GM23338 (cell line): ENCODE measurements around the gene NXPE2. TPM values are rescaled to one million over a fixed set of nuclear protein-coding genes. Genes with fewer than 3 reads are reported as not detected.

ENCODE experiments used
- ATAC-seq: fragments of 200-7000 bp; cut with Tn5 transposase; 3 replicates; pipeline ENCODE4 v1.9.1; 2020
- DNase-seq: peaks from one replicate; pipeline ENCODE4 v3.0.0-alpha.2; 2015; ENCODE audit warnings: low spot score
- H2AFZ ChIP-seq: fragments of 200-600 bp; sonication (generic); 2 replicates; pipeline ENCODE4 v1.8.0; 2016; ENCODE audit warnings: antibody characterized with exemption, mild to moderate bottlenecking, moderate library complexity
- H3F3A ChIP-seq: fragments of 200-600 bp; sonication (generic); replicated peaks from 2 replicates; pipeline ENCODE4 v1.8.0; 2017; ENCODE audit warnings: antibody characterized with exemption, mixed run types, low read depth
- H3K27ac ChIP-seq: fragments of 200-600 bp; sonication (generic); 2 replicates; pipeline ENCODE4 v1.6.1; 2016; ENCODE audit warnings: low read depth
- H3K27me3 ChIP-seq: fragments of 200-600 bp; sonication (generic); 2 replicates; pipeline ENCODE4 v1.8.0; 2016; ENCODE audit warnings: mild to moderate bottlenecking, mixed run types, moderate library complexity; ENCODE audit not compliant: insufficient read depth
- H3K36me3 ChIP-seq: fragments of 200-600 bp; sonication (generic); 2 replicates; pipeline ENCODE4 v1.8.0; 2016; ENCODE audit warnings: mild to moderate bottlenecking; ENCODE audit not compliant: insufficient read depth
- H3K4me1 ChIP-seq: fragments of 200-600 bp; sonication (generic); 2 replicates; pipeline ENCODE4 v1.8.0; 2016; ENCODE audit warnings: mild to moderate bottlenecking, moderate library complexity; ENCODE audit not compliant: insufficient read depth
- H3K4me2 ChIP-seq: fragments of 200-600 bp; sonication (generic); 2 replicates; pipeline ENCODE4 v1.7.1; 2017; ENCODE audit warnings: mixed run types
- H3K4me3 ChIP-seq: fragments of 200-600 bp; sonication (generic); 2 replicates; pipeline ENCODE4 v1.6.1; 2016; ENCODE audit warnings: mixed run types
- H3K79me2 ChIP-seq: fragments of 200-600 bp; sonication (generic); replicated peaks from 2 replicates; pipeline ENCODE4 v1.8.0; 2017; ENCODE audit warnings: mild to moderate bottlenecking; ENCODE audit not compliant: insufficient read depth
- H3K9me2 ChIP-seq: fragments of 200-600 bp; sonication (generic); 2 replicates; pipeline ENCODE4 v1.8.0; 2017; ENCODE audit not compliant: insufficient read depth
- H4K20me1 ChIP-seq: fragments of 200-600 bp; sonication (generic); replicated peaks from 2 replicates; pipeline ENCODE4 v1.8.0; 2017; ENCODE audit warnings: mild to moderate bottlenecking; ENCODE audit not compliant: insufficient read depth
- H3K27ac Mint-ChIP-seq: 2 replicates; pipeline ENCODE4 v1.8.0; 2020; ENCODE audit warnings: inconsistent platforms, mild to moderate bottlenecking, moderate library complexity, mixed read lengths
- H3K27me3 Mint-ChIP-seq: 3 replicates; pipeline ENCODE4 v1.8.0; 2022; ENCODE audit warnings: low read depth, mild to moderate bottlenecking, moderate library complexity, mixed read lengths, inconsistent platforms; ENCODE audit not compliant: insufficient read depth, poor library complexity
- H3K36me3 Mint-ChIP-seq: 3 replicates; pipeline ENCODE4 v1.8.0; 2021; ENCODE audit warnings: low read depth, mild to moderate bottlenecking, inconsistent platforms, moderate library complexity, mixed read lengths
- H3K4me1 Mint-ChIP-seq: 3 replicates; pipeline ENCODE4 v1.8.0; 2020; ENCODE audit warnings: mild to moderate bottlenecking, inconsistent platforms, mixed read lengths
- H3K4me3 Mint-ChIP-seq: 3 replicates; pipeline ENCODE4 v1.8.0; 2021; ENCODE audit warnings: moderate library complexity, mild to moderate bottlenecking, inconsistent platforms, mixed read lengths
- H3K9me3 Mint-ChIP-seq: 3 replicates; pipeline ENCODE4 v1.8.0; 2020; ENCODE audit warnings: moderate library complexity, mild to moderate bottlenecking, inconsistent platforms, mixed read lengths
- CREB1 ChIP-seq: fragments of 250-450 bp; sonication (Bioruptor Pico); IDR thresholded peaks from 2 replicates; pipeline ENCODE4 v1.5.0; 2020; ENCODE audit warnings: low read depth, mild to moderate bottlenecking, moderate library complexity
- CTCF ChIP-seq, 2 experiments: fragments of 200-600 bp in 1 of 2; sonication (generic) in 1 of 2; conservative IDR thresholded peaks; 2 replicates each; pipeline versions ENCODE4 v1.5.1 to v1.6.1; 2016 to 2017; ENCODE audit warnings: antibody characterized with exemption in 2 of 2, low read depth in 2 of 2, mild to moderate bottlenecking in 2 of 2, moderate library complexity in 1 of 2
- EZH2 ChIP-seq: fragments of 200-600 bp; sonication (generic); IDR thresholded peaks from one replicate; pipeline ENCODE4 v1.8.0; 2017; ENCODE audit warnings: antibody characterized with exemption, mild to moderate bottlenecking, low read depth; ENCODE audit not compliant: unreplicated experiment
- EZH2phosphoT487 ChIP-seq: fragments of 200-600 bp; sonication (generic); IDR thresholded peaks from one replicate; pipeline ENCODE4 v1.8.1; 2018; ENCODE audit warnings: antibody characterized with exemption; ENCODE audit not compliant: unreplicated experiment
- JUNB ChIP-seq: IDR thresholded peaks from one replicate; pipeline ENCODE4 v1.6.1; 2016; ENCODE audit warnings: antibody characterized with exemption; ENCODE audit not compliant: unreplicated experiment
- NANOG ChIP-seq: IDR thresholded peaks from 2 replicates; pipeline ENCODE4 v1.6.1; 2016; ENCODE audit warnings: antibody characterized with exemption, borderline replicate concordance
- POLR2AphosphoS5 ChIP-seq: IDR thresholded peaks from 2 replicates; pipeline ENCODE4 v1.6.1; 2016; ENCODE audit warnings: antibody characterized with exemption, low read depth
- REST ChIP-seq: IDR thresholded peaks from one replicate; pipeline ENCODE4 v1.6.1; 2018; ENCODE audit warnings: antibody characterized with exemption; ENCODE audit not compliant: unreplicated experiment
- STAT1 ChIP-seq: IDR thresholded peaks from one replicate; pipeline ENCODE4 v1.6.1; 2016; ENCODE audit warnings: antibody characterized with exemption; ENCODE audit not compliant: unreplicated experiment
- ZNF114 ChIP-seq: fragments of 250-450 bp; sonication (Bioruptor Pico); IDR thresholded peaks from 2 replicates; pipeline ENCODE4 v1.5.0; 2020; ENCODE audit warnings: mild to moderate bottlenecking, moderate library complexity
- ZNF331 ChIP-seq: fragments of 250-450 bp; sonication (Bioruptor Pico); IDR thresholded peaks from 2 replicates; pipeline ENCODE4 v1.5.0; 2020; ENCODE audit warnings: low read depth, mild to moderate bottlenecking, moderate library complexity
- ZNF462 ChIP-seq: fragments of 250-450 bp; sonication (Bioruptor Pico); IDR thresholded peaks from 2 replicates; pipeline ENCODE4 v1.5.0; 2020; ENCODE audit warnings: mild to moderate bottlenecking, moderate library complexity
- polyA plus RNA-seq: library from polyadenylated mRNA; unstranded; fragments of >200 nt; fragmentation: Nextera tagmentation; extraction: Ambion mirVana; gene quantifications from 2 replicates; pipeline ENCODE4 v1.2.1, GENCODE V29; 2016
- total RNA-seq: library from RNA; depleted of rRNA; stranded (reverse); fragments of >200 nt; shearing (Covaris generic); gene quantifications from 2 replicates; pipeline ENCODE4 v1.2.3, GENCODE V29; 2014

Gene NXPE2
- total and polyA plus RNA-seq, 2 experiments from 2014 or later: 0.10 TPM; not detected in 1

GRCh38 chr11:114664641-114665040 is 13.7 kb upstream of the NXPE2 start:
- no peak overlapping the region for H3K4me3 Mint-ChIP-seq
- no peaks in the 10 kb centered on the region for H3K27me3 Mint-ChIP-seq
- no peak for ATAC-seq
- no peak overlapping the region for H3K4me3 ChIP-seq
- no peaks in the 10 kb centered on the region for H3K79me2 ChIP-seq
- H3K27me3 ChIP-seq: no peaks in the 10 kb centered on the region
- H3K27ac Mint-ChIP-seq: no peak overlapping the region
- TF ChIP-seq ZNF462 (CRISPR knock-in tag) (no peak), CTCF (conservative IDR thresholded peaks at IDR 0.05; ENCODE audit: low read depth in 2 of 2) (no peak), EZH2phosphoT487 (no peak), ZNF331 (CRISPR knock-in tag) (no peak), REST (no peak), POLR2AphosphoS5 (no peak), STAT1 (no peak), NANOG (no peak), JUNB (no peak), EZH2 (no peak), ZNF114 (CRISPR knock-in tag) (no peak), CREB1 (CRISPR knock-in tag) (no peak)
- no peak overlapping the region for H3K4me2 ChIP-seq
- DNase-seq: no peak
- H3K9me2 ChIP-seq: peaks cover 3% of the 10 kb centered on the region; the same call in 1 of the 2 replicates
- no peak overlapping the region for H2AFZ ChIP-seq
- H3K36me3 Mint-ChIP-seq: no peaks in the 10 kb centered on the region; the same call in 2 of the 3 replicates
- H3K4me1 ChIP-seq: no peaks in the 10 kb centered on the region
- H3K4me1 Mint-ChIP-seq: no peaks in the 10 kb centered on the region
- H3K27ac ChIP-seq: no peak overlapping the region
- H3K9me3 Mint-ChIP-seq: no peaks in the 10 kb centered on the region
- H3F3A ChIP-seq: no peaks in the 10 kb centered on the region
- no peaks in the 10 kb centered on the region for H3K36me3 ChIP-seq
- H4K20me1 ChIP-seq: no peaks in the 10 kb centered on the region
